Hippocampal formation (tissue), 2 donors: ENCODE results near the gene ZNF462.

ENCODE experiments used
- DNase-seq, 2 donors: peaks; one replicate each; lab custom pipeline; 2025; lab: John Stamatoyannopoulos, UW

ZNF462 gene

DNA sequence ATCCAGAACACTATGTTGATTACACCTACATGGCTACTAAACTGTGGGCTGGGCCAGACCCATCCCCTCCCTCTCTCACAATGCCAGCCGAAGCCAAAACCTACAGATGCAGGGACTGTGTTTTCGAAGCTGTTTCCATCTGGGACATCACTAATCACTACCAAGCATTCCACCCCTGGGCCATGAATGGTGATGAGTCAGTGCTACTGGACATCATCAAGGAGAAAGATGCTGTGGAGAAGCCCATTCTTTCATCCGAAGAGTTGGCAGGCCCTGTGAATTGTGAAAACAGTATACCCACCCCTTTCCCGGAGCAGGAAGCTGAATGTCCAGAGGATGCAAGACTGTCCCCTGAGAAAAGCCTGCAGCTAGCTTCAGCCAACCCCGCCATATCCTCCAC is 65.0 kb downstream of the ZNF462 start:
- DNase-seq = no peak

DNA sequence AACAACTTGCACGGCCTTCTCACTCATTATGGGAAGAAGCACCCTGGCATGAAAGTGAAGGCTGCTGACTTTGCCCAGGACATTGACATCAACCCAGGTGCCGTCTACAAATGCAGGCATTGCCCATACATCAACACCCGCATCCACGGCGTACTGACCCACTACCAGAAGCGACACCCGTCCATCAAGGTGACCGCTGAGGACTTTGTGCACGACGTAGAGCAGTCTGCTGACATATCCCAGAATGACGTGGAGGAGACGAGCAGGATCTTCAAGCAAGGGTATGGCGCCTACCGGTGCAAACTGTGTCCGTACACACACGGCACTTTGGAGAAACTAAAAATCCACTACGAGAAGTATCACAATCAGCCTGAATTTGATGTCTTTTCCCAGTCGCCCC is 65.4 kb downstream of the ZNF462 start:
- no peak for DNase-seq

DNA sequence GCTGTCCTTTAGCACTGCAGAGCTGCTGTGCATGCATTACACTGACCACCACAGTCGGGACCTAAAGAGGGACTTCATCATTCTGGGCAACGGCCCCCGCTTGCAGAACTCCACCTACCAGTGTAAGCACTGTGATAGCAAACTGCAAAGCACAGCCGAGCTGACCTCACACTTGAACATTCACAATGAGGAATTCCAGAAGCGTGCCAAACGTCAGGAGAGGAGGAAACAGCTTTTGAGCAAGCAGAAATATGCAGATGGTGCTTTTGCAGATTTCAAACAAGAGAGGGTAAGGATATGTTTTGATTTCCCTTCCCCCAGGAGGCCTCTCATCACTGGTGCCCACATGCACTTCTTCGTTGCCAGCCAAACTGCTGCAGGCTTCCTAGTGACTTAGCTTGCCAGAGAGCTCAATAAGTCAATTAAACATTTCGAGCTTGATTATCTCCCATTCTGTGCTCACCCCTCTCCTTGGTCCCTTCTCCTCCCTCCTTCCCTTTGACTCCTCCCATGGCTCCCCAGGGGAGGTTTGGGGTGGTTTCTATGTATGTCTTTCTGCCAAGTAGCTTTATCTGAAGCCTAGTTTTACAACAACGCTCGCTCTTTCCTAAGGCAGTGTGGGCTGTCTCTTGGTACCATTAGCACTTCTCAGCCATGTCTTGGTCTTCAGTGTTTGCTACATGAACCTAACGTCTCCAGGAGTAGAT is 66.7 kb downstream of the ZNF462 start:
- no peak for DNase-seq

DNA sequence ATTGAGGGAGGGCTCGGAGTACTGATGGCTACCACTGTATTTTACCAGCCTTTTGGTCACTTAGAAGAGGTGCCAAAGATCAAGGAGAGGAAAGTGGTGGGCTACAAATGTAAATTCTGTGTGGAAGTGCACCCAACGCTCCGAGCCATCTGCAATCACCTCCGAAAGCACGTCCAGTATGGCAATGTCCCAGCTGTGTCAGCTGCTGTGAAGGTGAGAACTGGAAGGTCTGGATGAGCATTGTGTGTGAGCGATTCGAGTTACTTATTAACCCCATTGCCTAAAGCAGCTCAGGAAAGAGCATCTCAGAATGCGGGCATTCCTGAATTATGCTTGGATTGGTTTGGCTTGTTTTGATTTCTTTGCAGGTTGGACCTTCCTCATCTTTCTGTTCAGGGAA is 67.5 kb downstream of the ZNF462 start:
- no peak for DNase-seq

DNA sequence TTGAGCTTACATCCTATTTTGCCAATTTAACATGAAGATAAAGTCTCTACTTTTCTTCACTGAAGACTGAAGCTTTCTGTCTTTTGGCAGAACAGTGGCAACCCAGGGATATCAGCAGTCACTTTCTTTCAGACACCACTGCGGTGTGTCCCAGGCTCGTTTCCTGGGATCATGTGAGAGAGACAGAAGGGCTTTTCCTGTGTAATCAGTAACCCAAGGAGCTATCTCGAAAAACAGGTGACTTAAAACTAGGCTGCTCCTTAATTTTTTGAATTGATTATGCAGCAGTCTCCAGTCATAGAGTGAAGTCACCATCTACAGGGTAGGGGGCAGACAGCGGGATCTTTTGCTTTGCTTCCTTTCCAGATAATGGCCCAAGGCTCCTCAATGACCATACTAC is 68.5 kb downstream of the ZNF462 start:
- no peak for DNase-seq

DNA sequence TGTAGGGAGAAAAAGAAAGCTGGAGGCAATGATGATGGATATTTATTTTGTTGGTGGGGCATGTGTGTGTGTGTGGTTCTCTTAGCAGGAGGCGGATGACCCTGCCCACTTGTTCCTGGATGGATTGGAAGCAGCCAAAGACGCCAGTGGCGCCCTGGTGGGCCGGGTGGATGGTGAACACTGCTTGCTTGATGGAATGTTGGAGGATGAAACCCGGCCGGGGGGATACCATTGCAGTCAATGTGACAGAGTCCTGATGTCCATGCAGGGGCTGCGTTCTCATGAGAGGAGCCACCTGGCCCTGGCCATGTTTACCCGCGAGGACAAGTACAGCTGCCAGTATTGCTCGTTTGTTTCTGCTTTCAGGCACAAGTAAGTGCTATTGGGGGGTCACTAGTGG is 69.2 kb downstream of the ZNF462 start:
- no peak for DNase-seq

DNA sequence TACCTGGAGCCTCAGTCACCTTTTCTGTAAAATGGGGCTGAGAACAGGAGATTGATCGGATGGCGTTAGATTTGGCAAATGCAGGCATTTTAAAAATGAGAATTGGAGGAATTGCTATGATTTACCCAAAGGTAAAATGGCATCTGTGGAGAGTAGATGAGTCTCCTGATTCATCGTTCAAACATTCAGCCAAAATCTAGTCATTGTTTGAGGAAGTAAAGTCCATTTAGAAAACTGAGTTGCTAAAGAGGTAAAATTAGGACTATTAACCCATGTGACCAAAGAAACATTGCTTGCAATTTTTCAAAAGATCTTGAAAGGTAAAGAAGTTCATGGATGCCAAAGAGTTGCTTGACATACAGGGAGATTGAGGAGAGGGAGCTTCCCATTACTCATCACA is 69.7 kb downstream of the ZNF462 start:
- no peak for DNase-seq

DNA sequence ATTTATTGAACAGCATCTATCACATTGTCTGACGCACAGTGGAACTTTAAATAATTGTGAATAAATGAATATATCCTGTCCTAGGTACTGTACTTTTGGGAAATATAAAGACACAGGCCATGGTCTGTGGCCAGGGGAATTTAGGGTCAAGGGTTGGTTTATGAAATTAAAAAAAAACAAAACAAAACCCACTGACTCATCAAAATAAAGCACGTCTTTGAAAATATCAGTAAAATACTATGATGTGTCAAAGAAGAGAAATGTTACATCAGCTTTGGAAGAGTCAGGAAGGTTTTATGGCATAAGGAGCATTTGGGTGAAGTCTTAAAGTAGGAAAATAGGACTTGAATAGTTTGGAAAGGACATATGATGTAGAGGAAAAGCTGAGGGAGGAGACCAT is 70.5 kb downstream of the ZNF462 start:
- DNase-seq = no peak

DNA sequence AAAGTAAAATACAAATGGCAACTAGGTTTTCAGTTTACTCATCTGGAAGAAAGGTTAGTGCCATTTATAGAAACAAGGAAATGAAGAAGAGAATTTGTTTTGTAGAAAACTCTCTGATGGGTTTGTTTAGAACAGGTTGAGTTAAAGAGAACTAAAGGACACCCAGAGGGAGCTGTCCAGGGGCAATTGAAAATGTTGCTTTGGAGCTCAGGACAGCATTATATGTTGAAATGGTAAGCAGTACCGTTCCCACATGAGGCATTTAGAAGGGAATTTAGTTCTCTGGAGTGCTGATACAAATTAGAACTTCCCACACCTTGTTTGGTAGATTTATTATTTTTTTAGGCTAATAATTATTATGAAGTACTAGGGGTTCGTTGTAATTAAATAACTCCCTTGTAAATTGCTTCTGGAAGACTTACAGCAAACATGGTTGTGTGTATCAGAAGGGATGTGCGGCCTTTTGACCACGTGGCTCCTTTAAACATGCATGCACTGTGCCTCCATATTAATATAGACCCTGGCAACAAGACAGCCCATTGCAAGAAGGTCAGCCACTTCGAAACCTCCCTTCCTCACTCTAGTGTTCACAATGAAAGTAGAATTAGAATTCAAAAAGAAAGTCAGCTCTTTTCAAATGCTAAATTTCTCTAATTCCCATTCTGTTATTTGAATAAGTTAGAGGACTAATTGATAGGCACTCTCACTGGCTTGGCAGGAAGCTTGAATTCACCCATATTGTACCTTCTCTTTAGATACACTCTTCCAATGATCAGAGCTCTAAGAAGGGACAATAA is 71.7 kb downstream of the ZNF462 start:
- no peak for DNase-seq

DNA sequence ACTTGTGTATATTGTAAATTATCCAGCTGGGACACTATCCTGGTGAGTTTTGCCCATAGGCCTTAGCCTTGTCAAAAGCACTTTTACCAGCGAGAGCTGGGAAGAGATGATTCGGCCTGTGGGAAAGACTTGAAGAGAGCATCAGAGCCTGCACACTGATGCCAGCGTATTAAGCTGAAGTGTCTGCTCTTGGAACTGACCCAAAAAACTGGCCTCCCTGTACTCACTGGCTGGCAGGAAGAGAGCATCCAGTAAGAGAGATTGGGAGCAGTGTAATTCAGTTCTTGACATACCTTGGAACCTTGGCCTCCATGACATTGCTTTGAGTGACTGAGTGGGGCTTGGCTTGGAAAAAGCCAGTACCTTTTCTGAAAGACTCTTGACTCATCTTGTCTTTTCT is 73.7 kb downstream of the ZNF462 start:
- no peak for DNase-seq

DNA sequence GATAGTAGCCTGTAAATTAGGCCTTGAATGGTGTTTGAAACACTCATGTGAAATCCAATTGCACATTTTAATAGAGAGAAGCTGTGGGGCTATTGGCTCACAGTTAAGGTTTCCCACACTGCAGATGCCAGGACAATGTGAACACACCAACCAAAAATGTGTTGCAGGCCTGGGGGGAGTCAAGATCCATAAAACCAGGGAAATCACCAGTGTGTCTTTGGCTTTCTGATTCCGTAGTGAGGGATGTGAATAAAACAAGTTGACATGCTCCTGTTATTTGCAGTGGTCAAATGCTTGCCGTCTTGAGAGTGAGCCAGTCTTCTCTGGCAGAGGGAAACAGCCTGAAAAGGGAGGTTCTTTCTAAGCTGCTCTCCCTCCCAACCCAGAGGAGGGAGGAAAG is 79.0 kb downstream of the ZNF462 start:
- no peak for DNase-seq

DNA sequence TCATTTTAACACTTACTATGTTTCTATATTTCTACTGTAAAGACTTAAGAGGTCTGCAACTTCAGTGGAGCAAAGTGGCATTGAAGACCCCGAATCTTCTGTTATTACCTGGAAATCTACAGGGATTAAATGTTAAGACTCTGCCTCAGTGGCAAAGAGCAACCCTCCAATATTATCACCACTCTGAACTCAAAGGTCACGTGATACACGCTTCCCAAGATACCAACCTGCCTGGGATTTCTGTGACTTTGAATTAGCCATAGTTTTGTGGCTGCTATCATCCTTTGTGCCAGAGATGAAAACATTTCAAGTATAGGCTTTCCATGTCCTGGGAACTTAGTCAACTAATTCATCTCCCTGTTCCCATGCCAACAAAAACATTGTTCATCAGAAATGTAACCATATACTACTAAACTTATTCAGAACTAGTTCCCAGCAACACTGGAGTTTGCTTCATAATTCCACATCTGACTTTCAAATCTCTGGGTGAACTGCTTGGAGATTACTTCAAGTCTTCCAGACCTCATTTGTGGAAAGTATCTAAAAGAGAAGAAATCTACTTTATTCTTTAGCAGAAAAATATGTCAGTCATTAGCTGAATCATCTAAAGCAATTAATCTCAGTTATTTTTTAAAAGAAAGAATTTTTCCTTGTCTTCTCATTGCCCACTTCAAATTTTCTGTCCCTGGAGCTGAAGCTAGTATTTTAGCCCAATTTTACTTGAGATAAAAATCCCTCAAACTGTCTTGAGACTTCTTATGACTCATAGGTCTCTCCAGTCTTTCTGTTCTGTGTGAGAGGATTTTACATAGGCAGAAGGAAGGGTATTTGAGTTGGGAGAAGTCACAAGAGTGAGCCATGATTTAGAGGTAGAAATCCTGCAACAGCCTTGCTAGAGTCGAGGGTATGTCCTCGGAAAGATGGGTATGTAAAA is 83.0 kb downstream of the ZNF462 start:
- no peak for DNase-seq

DNA sequence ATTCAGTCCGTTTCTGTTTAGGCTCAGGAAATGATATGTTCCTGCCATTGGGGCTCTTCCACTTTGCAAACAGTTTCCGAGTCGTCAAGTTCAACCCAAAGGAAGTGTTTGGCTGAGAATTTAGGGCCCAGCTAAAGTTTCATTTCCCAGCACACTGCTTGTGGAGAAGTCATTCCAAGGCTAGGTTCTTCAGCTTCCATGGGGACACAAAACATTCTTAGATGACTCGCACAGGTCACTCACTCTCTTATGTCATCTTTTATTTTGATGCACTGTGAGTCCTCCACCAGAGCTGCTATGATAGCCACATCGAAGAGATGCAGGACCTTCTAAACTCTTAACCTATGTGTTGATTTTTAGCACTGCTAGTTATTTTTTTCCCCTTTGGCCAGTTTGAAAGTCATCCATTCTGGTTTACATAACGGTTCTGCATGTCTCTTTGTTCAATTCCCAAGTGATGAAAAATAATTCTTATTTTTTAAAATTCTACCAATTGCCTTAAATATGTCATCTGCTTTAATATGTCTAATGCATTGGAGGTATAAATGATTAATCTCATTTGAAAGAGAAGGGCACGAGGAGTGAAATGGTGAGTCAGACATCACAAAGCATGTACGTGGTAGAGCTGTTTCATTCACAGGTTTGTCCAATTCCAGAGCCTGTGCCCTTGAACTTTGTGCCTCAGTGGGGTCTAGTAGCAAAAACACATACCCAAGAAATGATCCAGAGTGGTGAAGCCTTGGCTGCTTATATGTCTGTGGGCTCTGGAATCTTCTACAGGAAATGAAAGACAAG is 84.3 kb downstream of the ZNF462 start:
- no peak for DNase-seq

DNA sequence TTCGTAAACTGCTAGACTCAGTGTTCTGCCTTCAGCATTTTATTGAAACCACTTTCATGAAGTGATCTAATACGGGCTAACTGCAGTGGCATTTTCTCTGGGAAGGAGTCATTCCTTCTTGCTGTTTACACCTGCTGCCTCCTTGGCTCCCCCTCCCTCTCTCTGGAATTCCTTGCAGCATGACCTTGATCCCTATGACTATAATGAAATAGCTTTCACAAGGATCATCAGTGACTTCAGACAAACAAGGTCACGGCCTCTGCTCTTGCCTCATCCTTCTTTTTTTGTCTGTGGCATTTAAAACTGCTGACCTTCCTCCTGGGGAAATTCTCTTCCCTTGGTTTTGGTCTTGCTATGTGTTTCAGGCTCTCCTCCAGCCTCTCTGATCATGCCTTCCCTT is 90.2 kb downstream of the ZNF462 start:
- no peak for DNase-seq

DNA sequence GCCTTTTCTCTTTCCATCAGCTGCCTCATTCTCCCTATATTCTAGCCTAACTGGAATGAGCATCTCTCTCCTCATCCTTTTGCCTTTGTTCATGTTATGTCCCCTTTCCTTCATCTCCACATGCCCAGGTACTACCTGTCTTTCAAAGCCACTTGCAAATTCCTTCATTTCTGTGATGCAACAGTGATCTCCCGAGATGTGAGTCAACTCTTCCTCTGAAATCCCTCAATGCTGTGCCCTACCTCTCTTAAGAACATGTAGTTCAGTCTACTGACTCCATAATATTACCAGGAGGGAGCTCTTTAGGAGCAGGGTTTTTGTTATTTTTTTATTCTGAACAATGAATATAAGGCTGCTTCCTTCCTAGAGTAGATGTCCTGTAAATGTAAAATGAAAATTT is 91.6 kb downstream of the ZNF462 start:
- no peak for DNase-seq

DNA sequence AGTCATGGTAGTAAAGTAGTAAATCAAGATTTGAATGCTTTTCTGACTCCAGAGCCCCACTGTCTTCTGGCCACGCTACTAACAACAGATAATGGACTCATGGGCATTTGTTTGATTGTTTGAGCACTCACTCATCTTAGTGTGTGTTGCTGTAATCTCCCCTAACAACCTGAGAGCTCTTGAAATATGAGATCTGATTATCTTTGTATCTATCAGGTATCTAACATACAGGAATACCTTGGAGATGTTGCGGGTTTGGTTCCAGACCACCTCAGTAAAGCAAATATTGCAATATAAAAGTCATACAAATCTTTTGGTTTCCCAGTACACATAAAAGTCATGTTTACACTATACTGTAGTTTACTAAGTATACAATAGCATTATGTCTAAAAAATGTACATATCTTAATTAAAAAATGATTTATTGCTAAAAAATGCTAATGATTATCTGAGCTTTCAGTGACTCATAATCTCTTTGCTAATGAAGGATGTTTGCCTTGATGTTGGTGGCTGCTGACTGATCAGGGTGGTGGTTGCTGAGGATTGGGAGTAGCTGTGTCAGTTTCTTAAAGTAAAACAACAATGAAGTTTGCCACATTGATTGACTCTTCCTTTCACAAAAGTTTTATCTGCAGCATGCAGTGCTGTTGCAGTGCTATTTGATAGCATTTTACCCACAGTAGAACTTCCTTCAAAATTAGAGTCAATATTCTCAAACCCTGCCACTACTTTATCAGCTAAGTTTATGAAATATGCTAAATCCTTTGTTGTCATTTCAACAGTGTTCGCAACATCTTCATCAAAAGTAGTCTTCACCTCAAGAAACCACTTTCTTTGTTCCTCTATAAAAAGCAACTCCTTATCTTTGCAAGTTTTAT is 92.2 kb downstream of the ZNF462 start:
- DNase-seq = no peak

DNA sequence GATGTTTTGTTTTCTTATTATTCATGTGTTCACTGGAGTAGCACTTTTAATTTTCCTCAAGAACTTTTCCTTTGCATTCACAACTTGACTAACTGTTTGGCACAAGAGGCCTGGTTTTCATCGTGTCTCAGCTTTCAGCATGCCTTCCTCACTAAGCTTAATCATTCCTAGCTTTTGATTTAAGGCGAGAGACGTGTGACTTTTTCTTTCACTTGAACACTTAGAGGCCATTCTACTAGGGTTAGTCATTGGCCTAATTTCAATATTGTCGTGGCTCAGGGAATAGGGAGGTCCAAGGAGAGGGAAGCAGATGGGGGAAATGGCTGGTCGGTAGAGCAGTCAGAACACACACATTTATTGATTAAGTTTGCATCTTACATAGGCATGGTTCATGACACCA is 94.0 kb downstream of the ZNF462 start:
- DNase-seq = no peak

DNA sequence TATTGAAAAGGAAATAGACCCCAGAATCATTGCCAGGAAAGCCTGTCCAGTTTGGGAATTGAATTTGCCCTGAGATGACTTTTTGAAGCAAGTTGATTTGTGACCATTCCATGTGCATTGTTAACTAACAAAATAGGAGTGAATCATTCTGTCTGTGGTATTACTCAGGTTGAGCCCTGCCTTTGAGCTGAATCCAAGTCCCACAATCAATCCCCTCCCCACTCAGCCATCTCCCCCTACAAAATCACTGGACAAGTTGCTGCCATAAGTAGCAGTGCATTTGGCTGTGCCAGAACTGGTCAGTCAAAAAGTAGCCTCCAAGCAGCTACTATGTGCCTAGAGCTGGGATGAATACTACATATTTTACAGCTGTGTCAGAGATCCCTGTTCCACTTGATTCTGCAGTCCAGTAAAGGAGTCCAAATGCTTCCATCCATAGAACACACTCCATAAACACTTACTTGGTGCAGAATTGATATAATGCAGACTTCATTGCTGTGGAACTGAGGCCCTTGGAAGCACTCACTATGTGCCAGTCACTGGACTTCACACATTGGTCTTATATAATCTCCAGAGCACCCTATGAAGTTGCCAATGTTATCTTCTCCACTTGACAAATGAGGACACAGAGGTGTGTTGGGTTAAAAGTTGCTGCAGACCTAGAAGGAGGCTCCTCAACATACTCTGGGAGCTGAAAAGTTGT is 96.1 kb downstream of the ZNF462 start:
- DNase-seq = no peak

DNA sequence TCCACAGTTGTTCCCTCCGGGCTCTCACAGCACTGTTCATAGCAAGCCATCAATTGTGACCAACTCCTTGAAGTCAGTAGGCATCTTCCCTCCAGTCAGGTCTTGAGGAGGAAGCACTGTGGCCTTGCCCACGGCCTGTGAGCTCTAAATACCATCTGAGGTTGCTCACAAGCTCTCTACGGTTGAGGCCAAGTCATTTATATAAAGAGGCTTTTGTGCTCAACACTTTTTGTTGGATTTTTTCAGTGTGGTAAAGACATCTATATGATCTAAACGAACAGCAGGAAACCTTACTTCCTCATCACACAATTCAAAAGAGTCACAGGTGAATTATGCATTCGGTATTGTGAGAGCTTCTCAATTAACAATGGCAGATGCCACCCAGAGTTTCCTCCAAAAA is 97.3 kb downstream of the ZNF462 start:
- no peak for DNase-seq

DNA sequence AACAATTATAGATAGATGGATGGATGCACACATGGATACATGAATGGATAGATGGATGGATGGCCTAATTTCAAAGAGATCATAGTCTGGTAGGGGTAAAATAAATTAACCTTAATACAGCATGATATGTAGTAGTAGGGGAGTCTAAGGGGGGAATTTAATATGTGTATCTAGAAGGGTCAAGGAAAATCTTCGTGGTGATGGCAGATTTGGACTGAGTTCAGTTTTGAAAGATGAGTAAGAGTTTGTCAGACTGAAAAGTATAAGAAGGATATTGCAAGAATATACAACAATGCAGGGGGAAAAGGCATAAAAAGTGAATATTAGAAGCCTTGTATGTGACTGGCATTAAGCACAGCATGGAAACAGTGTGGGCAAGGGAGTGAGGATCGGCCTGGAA is 98.7 kb downstream of the ZNF462 start:
- DNase-seq = no peak
